AG04449 (cell line): Measurements from ENCODE around the gene ALX3.

Source experiments
- CTCF ChIA-PET: fragments of 350-600 bp; formaldehyde crosslinking; extraction: SDS; loops from one replicate; lab custom pipeline; 2021; ENCODE audit warnings: antibody characterized with exemption; lab: Yijun Ruan, JAX
- POLR2A ChIA-PET: fragments of 400-600, 350-600 bp; formaldehyde crosslinking; extraction: SDS; loops from one replicate; lab custom pipeline; 2020; ENCODE audit warnings: antibody characterized with exemption, inconsistent platforms; lab: Yijun Ruan, JAX
- DNase-seq: peaks from one replicate; pipeline ENCODE4 v3.0.0-alpha.2; 2010; ENCODE audit warnings: low read depth, low spot score
- H3K4me3 ChIP-seq: 2 replicates; pipeline ENCODE4 v1.5.1; 2011; ENCODE audit warnings: low read depth, mild to moderate bottlenecking, control low read depth, low read length
- CTCF ChIP-seq: IDR thresholded peaks from one replicate; pipeline ENCODE4 v1.5.1; 2011; ENCODE audit warnings: mild to moderate bottlenecking, moderate library complexity, low read length, control low read depth, inconsistent platforms; ENCODE audit not compliant: insufficient read depth; ENCODE audit errors: missing control alignments

ALX3 gene

GRCh38 chr1:110040548-110040947 is 29.9 kb downstream of the ALX3 start:
- CTCF ChIA-PET: interaction anchor here (0.6 to 27.2 kb wide), 3 partner anchors 11 to 230 kb away, joined by 3 to 500 read pairs (median 11); no protein-coding TSS in a partner anchor

GRCh38 chr1:110039641-110040040 is 30.8 kb downstream of the ALX3 start:
- ChIA-PET CTCF (interaction anchor here (1.0 to 27.2 kb wide), 3 partner anchors 10 to 65 kb away, joined by 4 to 500 read pairs (median 11); no protein-coding TSS in a partner anchor), POLR2A (no interaction called here)

More at GRCh38 chr1:110040548-110040947, 29.9 kb downstream of the ALX3 start:
- POLR2A ChIA-PET: no interaction called here
- DNase-seq: no peak
- TF ChIP-seq CTCF: no peak
- no peak overlapping the region for H3K4me3 ChIP-seq

GRCh38 chr1:110038271-110038670 is 32.2 kb downstream of the ALX3 start:
- no peak for TF ChIP-seq CTCF
- CTCF ChIA-PET: interaction anchor here (1.4 to 27.2 kb wide), 3 partner anchors 9 to 67 kb away, joined by 9 to 500 read pairs (median 11); no protein-coding TSS in a partner anchor
- DNase-seq: no peak
- POLR2A ChIA-PET: no interaction called here
- H3K4me3 ChIP-seq: no peak overlapping the region

More at GRCh38 chr1:110039641-110040040, 30.8 kb downstream of the ALX3 start:
- DNase-seq: no peak
- no peak for TF ChIP-seq CTCF
- H3K4me3 ChIP-seq: no peak overlapping the region

- peak overlapping the region; percentile 84 for H3K4me3 ChIP-seq
- TF ChIP-seq CTCF: no peak
- no peak for DNase-seq
- CTCF ChIA-PET: interaction anchor here (0.6 to 27.2 kb wide), 11 partner anchors 13 to 489 kb away, joined by 3 to 500 read pairs (median 5); no protein-coding TSS in a partner anchor
- POLR2A ChIA-PET: interaction anchor here (1.2 to 2.0 kb wide), 5 partner anchors 10 to 70 kb away, joined by 3 to 15 read pairs (median 4); no protein-coding TSS in a partner anchor
Observed at GRCh38 chr1:110035236-110035752, 35.2 kb downstream of the ALX3 start.

GRCh38 chr1:110034451-110035235 is 35.8 kb downstream of the ALX3 start, which contains the start of gene STRIP1:
Gene STRIP1 (plus strand): TSS chr1:110034624. CDS start chr1:110034638, 14 bp downstream.
- peak within 1 kb of the TSS; percentile 84 for H3K4me3 ChIP-seq
- CTCF ChIA-PET: interaction anchor here (0.6 to 27.2 kb wide), 11 partner anchors 12 to 489 kb away, joined by 3 to 500 read pairs (median 5); no protein-coding TSS in a partner anchor
- POLR2A ChIA-PET: interaction anchor here (0.6 to 2.0 kb wide), 9 partner anchors 11 to 213 kb away, joined by 3 to 15 read pairs (median 4); no protein-coding TSS in a partner anchor
- DNase-seq: peak; percentile 78
- no peak for TF ChIP-seq CTCF

- POLR2A ChIA-PET: interaction anchor here (0.6 to 2.0 kb wide), 8 partner anchors 14 to 212 kb away, joined by 3 to 15 read pairs (median 4); no protein-coding TSS in a partner anchor
Observed at GRCh38 chr1:110034040-110034450, 36.4 kb downstream of the ALX3 start.

More at GRCh38 chr1:110034040-110034450, 36.4 kb downstream of the ALX3 start:
- no peak for TF ChIP-seq CTCF
- H3K4me3 ChIP-seq: peak overlapping the region; percentile 50
- no peak for DNase-seq
- CTCF ChIA-PET: interaction anchor here (0.8 to 27.2 kb wide), 6 partner anchors 12 to 488 kb away, joined by 3 to 500 read pairs (median 6); no protein-coding TSS in a partner anchor
